ENCODE results near the gene PALLD. TPM values are rescaled to one million over a fixed set of nuclear protein-coding genes. Genes with fewer than 3 reads are reported as not detected.

The PALLD gene
- total RNA-seq, 1 donor from 2014 or later: 69.2 TPM

- Histone ChIP-seq H3K36me3 (ENCODE audit: control insufficient read depth, insufficient read depth, low read length) (no peaks in the 10 kb centered on the region), H3K4me3 (ENCODE audit: low read depth, low read length) (no peak overlapping the region), H3K27me3 (ENCODE audit: control insufficient read depth, insufficient read depth, low read length) (no peaks in the 10 kb centered on the region)
- DNase-seq (ENCODE audit: low read depth): peak; percentile 70
- FAIRE-seq: no peak
- no peak for TF ChIP-seq CTCF (IDR thresholded peaks at IDR 0.05; ENCODE audit: insufficient read depth, low read length, severe bottlenecking)
These were observed 261.6 kb downstream of the PALLD start for GRCh38 chr4:168758351-168758876.

- Histone ChIP-seq H3K4me3 (ENCODE audit: low read depth, low read length) (no peak overlapping the region), H3K36me3 (ENCODE audit: control insufficient read depth, insufficient read depth, low read length) (no peaks in the 10 kb centered on the region), H3K27me3 (ENCODE audit: control insufficient read depth, insufficient read depth, low read length) (no peaks in the 10 kb centered on the region)
- no peak for TF ChIP-seq CTCF (IDR thresholded peaks at IDR 0.05; ENCODE audit: insufficient read depth, low read length, severe bottlenecking)
- FAIRE-seq (no peak), DNase-seq (ENCODE audit: low read depth) (peak; percentile 78)
These were observed 262.5 kb downstream of the PALLD start for GRCh38 chr4:168759321-168759720.

DNA sequence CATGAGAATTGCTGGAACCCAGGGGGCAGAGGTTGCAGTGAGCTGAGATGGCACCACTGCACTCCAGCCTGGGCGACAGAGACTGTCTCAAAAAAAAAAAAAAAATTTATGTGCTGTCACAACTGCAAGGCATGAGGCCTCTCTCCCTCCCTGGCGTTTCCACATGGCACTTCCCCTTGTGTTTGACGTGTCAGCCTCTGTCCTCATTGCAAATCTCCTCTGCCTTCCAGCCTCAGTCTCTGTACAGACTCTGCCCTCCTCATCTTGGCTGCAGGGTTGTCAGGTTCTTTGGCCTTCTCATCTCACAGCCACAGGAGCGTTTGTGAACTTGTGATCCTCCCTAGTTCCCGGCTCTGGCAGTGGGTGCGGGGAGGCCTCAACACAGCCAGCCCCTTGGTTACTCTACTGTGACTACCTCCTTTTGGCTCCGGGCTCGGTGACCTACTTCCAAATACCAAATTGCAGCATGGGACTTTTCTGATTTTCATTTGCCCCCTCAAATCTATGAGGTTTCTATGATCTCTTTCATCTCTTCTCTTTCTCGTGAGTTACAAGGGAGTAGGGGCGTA is 263.2 kb downstream of the PALLD start:
- FAIRE-seq (no peak), DNase-seq (ENCODE audit: low read depth) (no peak)
- Histone ChIP-seq H3K27me3 (ENCODE audit: control insufficient read depth, insufficient read depth, low read length) (no peaks in the 10 kb centered on the region), H3K4me3 (ENCODE audit: low read depth, low read length) (no peak overlapping the region), H3K36me3 (ENCODE audit: control insufficient read depth, insufficient read depth, low read length) (no peaks in the 10 kb centered on the region)
- TF ChIP-seq CTCF (IDR thresholded peaks at IDR 0.05; ENCODE audit: insufficient read depth, low read length, severe bottlenecking): no peak

- Histone ChIP-seq H3K4me3 (ENCODE audit: low read depth, low read length) (no peak overlapping the region), H3K36me3 (ENCODE audit: control insufficient read depth, insufficient read depth, low read length) (no peaks in the 10 kb centered on the region), H3K27me3 (ENCODE audit: control insufficient read depth, insufficient read depth, low read length) (no peaks in the 10 kb centered on the region)
- DNase-seq (ENCODE audit: low read depth) (no peak), FAIRE-seq (no peak)
- no peak for TF ChIP-seq CTCF (IDR thresholded peaks at IDR 0.05; ENCODE audit: insufficient read depth, low read length, severe bottlenecking)
These were observed 264.2 kb downstream of the PALLD start for GRCh38 chr4:168761066-168761465.

DNA sequence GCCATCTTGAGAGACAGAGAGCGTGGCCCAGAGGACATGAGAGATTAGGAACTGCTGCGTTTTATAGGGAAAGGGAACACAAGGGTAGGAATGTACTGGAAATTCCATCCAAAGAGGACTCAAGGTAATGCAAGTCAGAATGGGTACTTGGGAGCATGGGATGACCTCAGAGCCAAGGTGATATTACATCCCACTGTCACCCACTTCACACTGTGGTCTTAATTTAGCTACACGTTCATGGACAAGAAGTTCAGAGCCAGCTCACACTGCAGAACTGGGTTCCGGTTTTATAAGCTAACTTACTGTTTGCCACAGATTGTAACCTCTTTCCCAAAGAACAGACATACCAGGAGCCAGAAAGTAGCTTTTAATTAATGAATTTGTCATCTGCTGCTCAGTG is 268.5 kb downstream of the PALLD start:
- no peak for DNase-seq (ENCODE audit: low read depth)
- no peak overlapping the region for H3K4me3 ChIP-seq (ENCODE audit: low read depth, low read length)
- no peak for TF ChIP-seq CTCF (IDR thresholded peaks at IDR 0.05; ENCODE audit: insufficient read depth, low read length, severe bottlenecking)
- no peak for FAIRE-seq
- H3K36me3 ChIP-seq (ENCODE audit: control insufficient read depth, insufficient read depth, low read length): no peaks in the 10 kb centered on the region
- no peaks in the 10 kb centered on the region for H3K27me3 ChIP-seq (ENCODE audit: control insufficient read depth, insufficient read depth, low read length)

DNA sequence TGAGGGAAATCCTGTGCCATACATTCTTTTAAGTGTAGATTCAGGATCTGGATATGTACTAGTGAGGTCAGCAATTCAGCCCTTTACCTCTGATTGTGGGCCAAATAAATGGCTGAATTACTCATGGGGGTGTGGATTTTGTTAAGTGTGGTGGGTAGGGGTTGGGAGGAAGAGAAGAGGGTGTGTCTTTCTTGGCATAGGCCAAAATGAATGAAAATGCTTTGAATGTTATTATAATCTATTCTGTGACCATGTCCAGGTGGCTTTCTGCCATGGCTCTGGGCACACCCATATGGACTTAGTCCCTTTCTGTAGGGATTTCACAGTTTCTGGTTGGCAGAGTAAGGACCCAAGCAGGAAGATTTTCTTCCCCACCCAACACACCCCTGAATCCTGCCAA is 268.9 kb downstream of the PALLD start:
- peak; percentile 75 for DNase-seq (ENCODE audit: low read depth)
- TF ChIP-seq CTCF (IDR thresholded peaks at IDR 0.05; ENCODE audit: insufficient read depth, low read length, severe bottlenecking): no peak
- Histone ChIP-seq H3K27me3 (ENCODE audit: control insufficient read depth, insufficient read depth, low read length) (no peaks in the 10 kb centered on the region), H3K36me3 (ENCODE audit: control insufficient read depth, insufficient read depth, low read length) (no peaks in the 10 kb centered on the region), H3K4me3 (ENCODE audit: low read depth, low read length) (no peak overlapping the region)
- FAIRE-seq: no peak
